ENCODE data around the gene PERM1. TPM values are rescaled to one million over a fixed set of nuclear protein-coding genes. Genes with fewer than 3 reads are reported as not detected.

The PERM1 gene
- total RNA-seq, 2 experiments from 2014 or later = not detected

DNA sequence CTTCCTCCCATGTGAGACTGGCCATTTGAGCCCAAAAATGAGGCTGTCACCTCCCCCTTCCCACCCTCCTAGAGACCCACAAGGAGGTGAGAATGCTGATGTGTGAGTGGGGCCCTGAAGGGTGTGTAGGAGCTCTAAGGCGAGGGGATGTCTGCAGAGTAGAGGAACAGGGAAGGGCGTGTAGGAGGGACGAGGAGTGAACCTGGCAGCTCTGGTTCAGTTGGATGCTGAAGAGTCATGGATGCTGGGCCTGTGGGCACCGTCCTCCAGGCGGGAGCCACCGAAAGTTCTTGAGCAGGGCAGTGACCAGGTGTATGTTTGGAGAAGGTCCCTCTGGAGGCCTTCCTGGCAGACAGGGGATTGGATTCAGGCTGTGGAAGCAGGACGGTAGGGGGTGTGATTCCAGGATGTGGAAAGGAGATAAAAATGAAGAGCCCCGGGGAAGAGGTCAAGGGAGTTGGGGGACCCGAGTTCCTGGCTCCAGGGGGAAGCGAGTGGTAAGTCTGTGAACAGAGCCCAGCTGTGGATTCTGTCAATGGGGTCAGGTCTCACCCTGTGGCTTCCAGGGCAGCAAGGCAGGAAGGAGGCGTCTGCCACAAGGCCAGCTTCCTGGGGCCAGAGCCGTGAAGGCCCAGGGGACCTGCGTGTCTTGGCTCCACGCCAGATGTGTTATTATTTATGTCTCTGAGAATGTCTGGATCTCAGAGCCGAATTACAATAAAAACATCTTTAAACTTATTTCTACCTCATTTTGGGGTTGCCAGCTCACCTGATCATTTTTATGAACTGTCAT is 50.3 kb downstream of the PERM1 start:
- no peaks in the 10 kb centered on the region for H4K20me1 ChIP-seq (ENCODE audit: insufficient read depth, low read length)
- no peak overlapping the region for H3K4me3 ChIP-seq (ENCODE audit: low read depth, low read length, poor library complexity, severe bottlenecking)
- no peak for TF ChIP-seq EZH2phosphoT487 (IDR thresholded peaks at IDR 0.05; ENCODE audit: borderline replicate concordance, low read depth, low read length)
- no peak for TF ChIP-seq CTCF (conservative IDR thresholded peaks at IDR 0.05; ENCODE audit: low read length)
- CTCF ChIA-PET (ENCODE audit: unreplicated experiment) = no interaction called here
- no peaks in the 10 kb centered on the region for H3K4me1 ChIP-seq (ENCODE audit: insufficient read depth, low read length, poor library complexity, severe bottlenecking)
- POLR2A ChIA-PET = interaction anchor here (0.6 kb wide), 1 partner anchor 978 kb away, joined by 3 read pairs; no protein-coding TSS in a partner anchor
- intact Hi-C loops (cut with micrococcal nuclease; ENCODE audit: unreplicated experiment) = no loop called here
- BruUV-seq (replicated peaks) = no TSS peak
- no peak overlapping the region for H3K4me2 ChIP-seq (ENCODE audit: low read length)
- H3K79me2 ChIP-seq (ENCODE audit: insufficient read depth, low read depth, low read length) = no peaks in the 10 kb centered on the region
- no peaks in the 10 kb centered on the region for H3K36me3 ChIP-seq (ENCODE audit: insufficient read depth, low read length)
- no peak overlapping the region for H3K27ac ChIP-seq (ENCODE audit: low read depth, low read length, poor library complexity, severe bottlenecking)
- no peaks in the 10 kb centered on the region for H3K9me2 ChIP-seq (ENCODE audit: insufficient read depth, low read length)
- DNase-seq (ENCODE audit: low spot score) = no peak
- H3K9me3 ChIP-seq (ENCODE audit: low read length) = no peaks in the 10 kb centered on the region
- no peak overlapping the region for H2AFZ ChIP-seq (ENCODE audit: low read length)

DNA sequence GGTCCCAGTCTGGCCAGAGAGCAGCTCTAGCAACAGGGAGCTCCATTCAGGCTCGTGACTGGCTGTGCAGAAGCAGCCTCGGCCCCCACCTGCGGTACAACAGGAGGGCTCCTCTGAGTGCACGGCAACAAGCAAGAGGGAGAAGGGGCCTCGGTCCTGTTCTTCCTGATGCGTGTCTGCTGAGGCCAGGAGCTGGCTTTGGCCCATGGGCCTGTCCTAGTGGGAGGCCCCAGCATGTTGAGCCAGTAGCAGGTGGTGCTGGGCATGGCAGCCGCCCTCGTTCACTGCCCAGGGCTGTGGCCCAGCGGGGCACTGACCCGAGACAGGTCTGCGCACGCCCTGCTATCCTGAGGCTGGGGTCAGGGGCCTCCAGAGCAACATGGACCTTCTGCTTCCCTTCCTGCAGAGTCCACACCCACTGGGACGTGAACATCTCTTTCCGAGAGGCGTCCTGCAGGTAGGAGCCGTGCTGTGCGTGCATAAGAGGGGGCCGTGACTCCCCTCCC is 51.2 kb downstream of the PERM1 start:
- no TSS peak for BruUV-seq (replicated peaks)
- H3K9me2 ChIP-seq (ENCODE audit: insufficient read depth, low read length) = no peaks in the 10 kb centered on the region
- H3K79me2 ChIP-seq (ENCODE audit: insufficient read depth, low read depth, low read length) = no peaks in the 10 kb centered on the region
- H3K4me1 ChIP-seq (ENCODE audit: insufficient read depth, low read length, poor library complexity, severe bottlenecking) = no peaks in the 10 kb centered on the region
- ChIA-PET CTCF (ENCODE audit: unreplicated experiment) (no interaction called here), POLR2A (no interaction called here)
- no peak overlapping the region for H2AFZ ChIP-seq (ENCODE audit: low read length)
- TF ChIP-seq EZH2phosphoT487 (IDR thresholded peaks at IDR 0.05; ENCODE audit: borderline replicate concordance, low read depth, low read length) (no peak), CTCF (conservative IDR thresholded peaks at IDR 0.05; ENCODE audit: low read length) (no peak)
- no peaks in the 10 kb centered on the region for H3K9me3 ChIP-seq (ENCODE audit: low read length)
- no peak overlapping the region for H3K4me2 ChIP-seq (ENCODE audit: low read length)
- no peaks in the 10 kb centered on the region for H3K36me3 ChIP-seq (ENCODE audit: insufficient read depth, low read length)
- no peak for DNase-seq (ENCODE audit: low spot score)
- H3K27ac ChIP-seq (ENCODE audit: low read depth, low read length, poor library complexity, severe bottlenecking) = no peak overlapping the region
- H4K20me1 ChIP-seq (ENCODE audit: insufficient read depth, low read length) = no peaks in the 10 kb centered on the region
- no peak overlapping the region for H3K4me3 ChIP-seq (ENCODE audit: low read depth, low read length, poor library complexity, severe bottlenecking)
- intact Hi-C loops (cut with micrococcal nuclease; ENCODE audit: unreplicated experiment) = no loop called here
